ENCODE data around the gene TMX1.

The TMX1 gene

DNA sequence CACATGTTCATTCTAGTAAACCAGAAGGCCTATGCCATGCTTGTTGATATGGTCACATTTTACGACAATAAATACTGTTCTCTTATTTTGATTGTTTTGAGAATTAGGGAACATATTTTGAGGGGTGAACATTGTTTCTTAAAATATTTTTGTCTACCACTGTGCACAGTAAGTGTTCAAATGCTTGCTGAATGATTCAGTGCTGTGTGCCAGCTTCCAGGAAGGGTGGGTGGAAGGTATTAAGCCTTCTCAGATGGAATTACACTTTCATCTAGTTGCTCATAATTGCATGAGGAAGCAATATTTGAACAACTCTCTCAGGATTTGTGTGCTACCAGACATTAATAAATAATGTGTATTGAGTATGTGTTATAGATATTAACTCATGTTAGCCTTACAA, 15.5 kb upstream of the TMX1 start:
- Histone ChIP-seq H3K4me3 (ENCODE audit: severe bottlenecking) (no peak overlapping the region), H3K27ac (ENCODE audit: poor library complexity, severe bottlenecking) (no peak overlapping the region), H3K4me1 (ENCODE audit: insufficient read depth, poor library complexity, severe bottlenecking) (no peaks in the 10 kb centered on the region), H3K27me3 (ENCODE audit: insufficient read depth, poor library complexity, severe bottlenecking) (no peaks in the 10 kb centered on the region), H3K36me3 (ENCODE audit: low read depth) (no peaks in the 10 kb centered on the region), H3K9me3 (ENCODE audit: severe bottlenecking) (no peaks in the 10 kb centered on the region)
- DNase-seq (ENCODE audit: low spot score) = no peak
- TF ChIP-seq, protein P1, sequence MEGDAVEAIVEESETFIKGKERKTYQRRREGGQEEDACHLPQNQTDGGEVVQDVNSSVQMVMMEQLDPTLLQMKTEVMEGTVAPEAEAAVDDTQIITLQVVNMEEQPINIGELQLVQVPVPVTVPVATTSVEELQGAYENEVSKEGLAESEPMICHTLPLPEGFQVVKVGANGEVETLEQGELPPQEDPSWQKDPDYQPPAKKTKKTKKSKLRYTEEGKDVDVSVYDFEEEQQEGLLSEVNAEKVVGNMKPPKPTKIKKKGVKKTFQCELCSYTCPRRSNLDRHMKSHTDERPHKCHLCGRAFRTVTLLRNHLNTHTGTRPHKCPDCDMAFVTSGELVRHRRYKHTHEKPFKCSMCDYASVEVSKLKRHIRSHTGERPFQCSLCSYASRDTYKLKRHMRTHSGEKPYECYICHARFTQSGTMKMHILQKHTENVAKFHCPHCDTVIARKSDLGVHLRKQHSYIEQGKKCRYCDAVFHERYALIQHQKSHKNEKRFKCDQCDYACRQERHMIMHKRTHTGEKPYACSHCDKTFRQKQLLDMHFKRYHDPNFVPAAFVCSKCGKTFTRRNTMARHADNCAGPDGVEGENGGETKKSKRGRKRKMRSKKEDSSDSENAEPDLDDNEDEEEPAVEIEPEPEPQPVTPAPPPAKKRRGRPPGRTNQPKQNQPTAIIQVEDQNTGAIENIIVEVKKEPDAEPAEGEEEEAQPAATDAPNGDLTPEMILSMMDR (IDR thresholded peaks at IDR 0.05; ENCODE audit: poor library complexity, severe bottlenecking) = no peak
- 0 out of 3 replicates have a peak, but pooled peaks have one; percentile 38 for ATAC-seq (ENCODE audit: low read depth)

DNA sequence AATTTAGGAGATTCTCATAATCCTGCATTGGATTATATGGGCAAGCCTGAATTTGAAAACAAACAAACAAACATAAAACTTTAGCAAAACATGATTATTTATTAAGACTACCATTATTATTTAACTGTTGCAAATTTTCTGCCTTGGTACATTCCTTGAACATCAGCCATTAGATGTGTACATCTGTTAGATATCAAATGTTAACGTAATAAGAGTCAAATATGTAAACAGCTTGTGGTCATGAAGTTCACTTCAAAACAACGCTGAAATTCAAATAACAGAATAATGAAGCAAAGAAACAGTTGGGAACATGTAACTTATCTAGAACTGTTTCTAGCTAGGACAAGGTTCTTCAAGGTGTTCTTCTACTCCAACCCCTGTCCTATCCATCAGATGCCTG, 14.3 kb upstream of the TMX1 start:
- Histone ChIP-seq H3K4me3 (ENCODE audit: severe bottlenecking) (no peak overlapping the region), H3K27me3 (ENCODE audit: insufficient read depth, poor library complexity, severe bottlenecking) (no peaks in the 10 kb centered on the region), H3K9me3 (ENCODE audit: severe bottlenecking) (no peaks in the 10 kb centered on the region), H3K36me3 (ENCODE audit: low read depth) (no peaks in the 10 kb centered on the region), H3K27ac (ENCODE audit: poor library complexity, severe bottlenecking) (no peak overlapping the region), H3K4me1 (ENCODE audit: insufficient read depth, poor library complexity, severe bottlenecking) (no peaks in the 10 kb centered on the region)
- ATAC-seq (ENCODE audit: low read depth) (no peak), DNase-seq (ENCODE audit: low spot score) (no peak)
- TF ChIP-seq, protein P1 (IDR thresholded peaks at IDR 0.05; ENCODE audit: poor library complexity, severe bottlenecking) = no peak

DNA sequence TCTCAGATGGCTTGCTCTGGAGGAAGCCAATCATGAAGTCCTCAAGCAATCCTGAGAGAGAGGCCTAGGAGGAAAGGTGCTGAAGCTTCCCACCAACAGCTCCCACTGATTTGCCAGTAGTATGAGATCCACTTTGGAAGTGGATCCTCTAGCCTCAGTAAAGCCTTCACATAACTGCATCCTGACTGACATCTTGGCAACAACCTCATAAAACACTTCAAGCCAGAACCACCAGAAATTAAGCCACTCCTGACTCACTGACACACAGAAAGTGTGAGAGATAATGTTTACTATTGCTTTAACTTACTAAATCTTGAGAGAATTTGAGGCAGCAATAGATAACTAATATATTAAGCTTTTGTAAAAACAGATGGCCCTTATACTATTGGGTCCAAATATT, 11.7 kb upstream of the TMX1 start:
- no peaks in the 10 kb centered on the region for H3K4me1 ChIP-seq (ENCODE audit: insufficient read depth, poor library complexity, severe bottlenecking)
- H3K27me3 ChIP-seq (ENCODE audit: insufficient read depth, poor library complexity, severe bottlenecking) = no peaks in the 10 kb centered on the region
- no peaks in the 10 kb centered on the region for H3K36me3 ChIP-seq (ENCODE audit: low read depth)
- DNase-seq (ENCODE audit: low spot score) = no peak
- no peak for ATAC-seq (ENCODE audit: low read depth)
- TF ChIP-seq, protein P1 (IDR thresholded peaks at IDR 0.05; ENCODE audit: poor library complexity, severe bottlenecking) = no peak
- H3K4me3 ChIP-seq (ENCODE audit: severe bottlenecking) = no peak overlapping the region
- no peaks in the 10 kb centered on the region for H3K9me3 ChIP-seq (ENCODE audit: severe bottlenecking)
- no peak overlapping the region for H3K27ac ChIP-seq (ENCODE audit: poor library complexity, severe bottlenecking)

DNA sequence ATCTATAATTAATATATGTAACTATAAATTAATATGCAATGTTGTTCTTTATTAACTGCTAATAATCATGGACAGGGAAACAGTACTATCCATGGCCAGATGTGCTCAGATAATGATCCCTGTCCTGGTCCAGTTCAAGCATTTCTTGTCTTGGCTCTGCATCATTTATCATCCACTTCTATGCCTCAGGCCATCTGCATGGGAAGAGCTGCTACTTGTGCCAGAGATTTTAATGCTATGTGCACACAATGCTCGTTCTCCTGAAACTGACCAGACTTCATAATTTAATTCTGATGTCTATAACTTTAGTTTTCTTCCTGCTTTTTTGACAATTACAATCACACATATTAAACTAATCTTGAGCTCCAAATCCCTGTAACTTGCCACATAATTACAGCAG, 11.2 kb upstream of the TMX1 start:
- H3K36me3 ChIP-seq (ENCODE audit: low read depth) = no peaks in the 10 kb centered on the region
- no peak overlapping the region for H3K4me3 ChIP-seq (ENCODE audit: severe bottlenecking)
- TF ChIP-seq, protein P1 (IDR thresholded peaks at IDR 0.05; ENCODE audit: poor library complexity, severe bottlenecking) = no peak
- no peaks in the 10 kb centered on the region for H3K27me3 ChIP-seq (ENCODE audit: insufficient read depth, poor library complexity, severe bottlenecking)
- H3K4me1 ChIP-seq (ENCODE audit: insufficient read depth, poor library complexity, severe bottlenecking) = no peaks in the 10 kb centered on the region
- no peak overlapping the region for H3K27ac ChIP-seq (ENCODE audit: poor library complexity, severe bottlenecking)
- ATAC-seq (ENCODE audit: low read depth) (no peak), DNase-seq (ENCODE audit: low spot score) (no peak)
- no peaks in the 10 kb centered on the region for H3K9me3 ChIP-seq (ENCODE audit: severe bottlenecking)

DNA sequence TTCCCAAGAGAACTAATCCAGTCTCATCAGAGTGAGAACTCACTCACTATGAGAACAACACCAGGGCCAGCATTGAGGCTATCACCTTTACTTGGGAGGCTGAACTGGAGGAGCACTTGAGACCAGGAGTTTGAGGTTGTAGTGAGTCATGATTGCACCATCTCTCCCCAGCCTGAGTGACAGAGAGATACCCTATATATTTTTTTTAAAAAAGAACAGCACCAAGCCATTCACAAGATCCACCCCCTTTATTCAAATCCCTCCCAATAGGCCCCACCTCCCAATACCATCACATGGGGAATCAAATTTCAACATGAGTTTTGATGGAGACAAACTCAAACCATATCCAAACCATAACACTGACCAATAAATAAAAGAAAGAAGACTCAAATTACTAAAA, 3.7 kb upstream of the TMX1 start:
- H3K36me3 ChIP-seq (ENCODE audit: low read depth) = no peaks in the 10 kb centered on the region
- TF ChIP-seq, protein P1 (IDR thresholded peaks at IDR 0.05; ENCODE audit: poor library complexity, severe bottlenecking) = no peak
- no peaks in the 10 kb centered on the region for H3K27me3 ChIP-seq (ENCODE audit: insufficient read depth, poor library complexity, severe bottlenecking)
- H3K27ac ChIP-seq (ENCODE audit: poor library complexity, severe bottlenecking) = no peak overlapping the region
- no peaks in the 10 kb centered on the region for H3K4me1 ChIP-seq (ENCODE audit: insufficient read depth, poor library complexity, severe bottlenecking)
- no peaks in the 10 kb centered on the region for H3K9me3 ChIP-seq (ENCODE audit: severe bottlenecking)
- no peak overlapping the region for H3K4me3 ChIP-seq (ENCODE audit: severe bottlenecking)
- no peak for DNase-seq (ENCODE audit: low spot score)
- ATAC-seq (ENCODE audit: low read depth) = no peak

All from RWPE2 (cell line).